ENCODE results near the gene GLCCI1.

Gene GLCCI1

DNA sequence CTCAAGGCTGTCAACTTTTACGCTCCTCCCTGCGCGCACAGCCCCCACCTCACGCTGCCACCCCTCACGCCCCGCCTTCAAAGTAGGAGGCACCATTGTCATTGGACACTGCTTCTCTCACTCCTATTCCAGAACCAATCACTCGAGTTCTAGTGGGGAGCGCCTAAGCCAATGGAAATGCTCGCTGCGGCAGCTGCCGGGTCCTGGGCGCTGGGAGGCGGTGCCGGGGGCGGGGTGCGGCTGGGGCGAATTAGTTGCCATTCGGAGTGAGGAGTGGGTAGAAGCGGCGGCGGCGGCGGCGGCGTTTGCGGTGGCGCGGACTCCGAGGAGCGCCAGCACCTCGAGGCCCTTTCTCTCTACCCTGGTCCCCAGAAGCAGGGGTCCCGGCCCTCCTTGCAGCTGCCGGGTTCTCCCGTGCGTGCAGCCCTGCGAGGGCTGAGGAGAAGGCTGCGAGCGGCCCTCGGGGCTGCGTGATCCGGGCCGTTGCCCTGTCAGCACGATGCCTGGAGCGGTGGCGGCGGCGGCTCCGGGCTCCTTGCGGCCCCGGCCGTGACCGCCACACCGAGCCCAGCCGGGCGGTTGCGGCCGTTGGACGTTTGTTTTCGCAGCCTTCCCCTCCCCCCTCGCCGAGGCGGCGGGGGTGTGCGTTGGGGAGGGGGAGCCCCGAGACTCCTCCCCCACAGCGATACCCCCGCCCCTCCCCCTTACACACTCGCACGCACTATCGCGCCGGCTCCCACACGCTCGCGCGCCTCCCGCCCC, at the start of gene GLCCI1:
TSS of gene GLCCI1 (plus strand) at position 253 of the 762 bp plus-strand sequence. CDS start 555 bp downstream, outside the sequence.
- DNase-seq (ENCODE audit: low spot score) = peak; percentile 99

- DNase-seq (ENCODE audit: low spot score) = no peak
Measured at GRCh38 chr7:7919449-7919945, 49.1 kb upstream of the GLCCI1 start.

DNA sequence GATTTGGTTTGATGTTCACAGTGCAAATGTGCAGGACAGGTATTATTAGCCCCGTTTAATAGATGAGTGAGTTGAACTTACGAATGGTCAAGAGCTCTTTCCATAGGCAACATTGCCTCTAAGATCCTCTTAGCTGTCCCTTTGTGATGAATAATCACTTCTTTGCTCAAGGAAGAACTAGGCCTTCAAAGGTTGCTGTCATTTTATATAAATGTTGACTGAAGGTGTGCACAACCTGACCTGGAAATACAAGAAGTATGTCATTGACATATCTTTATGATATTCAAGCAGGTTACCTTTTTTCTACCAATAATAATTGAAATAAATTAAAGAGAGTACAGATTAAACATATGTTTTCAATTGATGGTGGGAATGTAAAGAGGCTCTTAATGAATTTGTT, 48.5 kb upstream of the GLCCI1 start:
- no peak for DNase-seq (ENCODE audit: low spot score)

DNA sequence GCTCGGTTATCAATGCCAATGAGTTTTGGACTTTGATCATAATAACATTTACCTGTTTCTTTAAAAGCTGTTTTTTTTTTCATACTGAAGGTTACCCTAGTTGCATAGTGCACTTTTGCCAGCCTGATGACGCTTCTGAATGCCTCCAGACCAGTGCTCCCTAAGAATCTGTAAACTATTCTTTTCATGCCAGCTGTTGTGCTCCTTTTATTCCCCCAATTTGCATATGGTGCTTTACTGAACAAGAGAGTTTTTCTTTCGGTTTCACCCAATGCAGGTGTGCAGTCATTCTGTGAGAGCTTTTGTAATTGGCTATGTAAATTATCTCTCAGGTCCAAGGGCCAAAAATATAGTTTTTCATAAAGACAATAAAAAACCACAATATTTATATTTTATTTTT, 48.1 kb upstream of the GLCCI1 start:
- peak; percentile 16 for DNase-seq (ENCODE audit: low spot score)

- DNase-seq (ENCODE audit: low spot score) = peak; percentile 15
Measured at GRCh38 chr7:7921830-7922229, 46.8 kb upstream of the GLCCI1 start.

DNA sequence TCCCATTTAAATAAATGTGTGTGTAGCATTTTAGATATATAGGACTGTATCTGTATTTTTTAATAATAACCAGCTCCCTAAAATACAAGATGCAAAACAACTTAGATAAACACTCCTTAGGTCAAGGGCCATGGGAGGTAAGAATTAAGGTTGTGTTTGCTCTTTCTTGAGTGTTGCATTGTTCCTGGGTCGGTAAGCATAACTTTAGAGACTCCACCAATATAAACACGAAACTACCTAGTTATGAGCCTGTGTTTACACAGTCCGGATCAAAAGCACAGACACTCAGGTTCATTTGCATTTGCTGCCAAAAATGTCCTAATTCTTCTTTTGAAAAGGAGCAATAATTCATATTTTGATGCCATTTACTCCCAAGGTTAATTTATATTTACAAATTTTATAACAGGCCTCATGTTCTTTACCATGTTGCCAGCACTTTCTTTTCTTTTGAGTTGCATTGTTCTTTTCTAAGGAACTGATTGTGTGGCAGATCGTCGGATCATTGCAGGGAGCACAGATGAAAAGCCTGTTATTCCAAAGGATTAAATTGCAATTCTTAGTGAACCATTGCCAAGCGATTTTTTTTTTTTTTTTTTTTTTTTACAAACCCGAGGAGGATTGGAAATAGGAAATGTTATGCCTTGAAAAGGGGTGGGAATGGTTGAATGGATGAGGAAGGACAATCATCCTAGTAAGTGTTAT, 45.8 kb upstream of the GLCCI1 start:
- DNase-seq (ENCODE audit: low spot score) = no peak

DNA sequence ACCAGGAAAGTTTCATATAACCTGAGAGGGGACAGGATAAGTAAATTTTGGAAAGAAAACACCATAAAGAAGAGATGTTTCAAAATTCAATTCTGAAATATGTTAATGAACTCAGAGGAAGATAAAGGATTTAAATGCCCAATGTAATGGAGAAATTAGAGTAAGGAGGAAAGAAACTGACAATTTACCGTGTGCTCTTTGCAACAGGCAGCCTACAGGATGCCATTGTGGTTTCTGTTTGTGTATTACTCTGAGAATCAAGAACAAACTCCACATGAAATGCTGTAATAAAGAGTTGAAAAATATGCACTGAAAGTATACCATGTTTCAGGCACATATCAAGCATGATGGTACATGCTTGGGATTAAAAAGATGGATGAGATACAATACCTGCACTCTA, 44.8 kb upstream of the GLCCI1 start:
- no peak for DNase-seq (ENCODE audit: low spot score)

DNA sequence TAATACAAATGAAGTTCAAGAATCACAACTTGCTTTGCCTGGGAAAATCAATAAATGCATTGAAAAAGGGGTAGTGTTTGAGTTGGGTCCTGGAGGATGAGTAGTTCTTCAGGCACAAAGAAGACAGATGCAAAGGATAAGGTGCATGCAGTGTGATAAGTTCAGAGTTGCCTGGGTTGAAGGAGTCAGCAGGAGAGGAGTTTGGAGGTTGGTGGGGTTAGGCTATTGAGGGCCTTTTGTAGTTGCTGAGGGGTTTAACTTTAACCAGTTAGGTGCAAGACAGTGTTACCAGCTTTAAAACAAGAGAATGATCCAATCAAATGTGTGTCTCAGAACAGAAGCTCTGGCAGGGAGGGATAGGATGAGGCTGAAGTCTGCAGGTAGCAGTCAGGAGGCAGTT, 44.3 kb upstream of the GLCCI1 start:
- no peak for DNase-seq (ENCODE audit: low spot score)

- no peak for DNase-seq (ENCODE audit: low spot score)
Measured at GRCh38 chr7:7931626-7932025, 37.0 kb upstream of the GLCCI1 start.

DNA sequence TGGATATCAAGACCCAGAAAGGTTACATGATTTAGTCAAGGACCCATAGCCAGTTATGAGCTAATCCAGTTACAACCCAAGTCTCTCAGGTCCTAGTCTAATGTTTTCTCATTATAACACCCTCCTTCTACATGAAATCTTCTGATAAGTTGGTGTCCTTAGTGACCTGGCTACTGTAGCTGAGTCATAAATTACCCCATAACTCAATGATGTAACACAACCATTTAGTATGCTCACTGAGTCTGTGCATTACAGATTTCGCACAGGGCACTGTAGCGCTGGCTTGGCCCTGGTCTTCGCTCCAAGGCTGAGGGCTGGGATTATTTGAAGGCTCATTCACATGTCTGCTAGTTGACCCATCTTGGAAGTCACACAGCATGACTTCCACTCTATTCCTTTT, 36.0 kb upstream of the GLCCI1 start:
- DNase-seq (ENCODE audit: low spot score) = no peak

DNA sequence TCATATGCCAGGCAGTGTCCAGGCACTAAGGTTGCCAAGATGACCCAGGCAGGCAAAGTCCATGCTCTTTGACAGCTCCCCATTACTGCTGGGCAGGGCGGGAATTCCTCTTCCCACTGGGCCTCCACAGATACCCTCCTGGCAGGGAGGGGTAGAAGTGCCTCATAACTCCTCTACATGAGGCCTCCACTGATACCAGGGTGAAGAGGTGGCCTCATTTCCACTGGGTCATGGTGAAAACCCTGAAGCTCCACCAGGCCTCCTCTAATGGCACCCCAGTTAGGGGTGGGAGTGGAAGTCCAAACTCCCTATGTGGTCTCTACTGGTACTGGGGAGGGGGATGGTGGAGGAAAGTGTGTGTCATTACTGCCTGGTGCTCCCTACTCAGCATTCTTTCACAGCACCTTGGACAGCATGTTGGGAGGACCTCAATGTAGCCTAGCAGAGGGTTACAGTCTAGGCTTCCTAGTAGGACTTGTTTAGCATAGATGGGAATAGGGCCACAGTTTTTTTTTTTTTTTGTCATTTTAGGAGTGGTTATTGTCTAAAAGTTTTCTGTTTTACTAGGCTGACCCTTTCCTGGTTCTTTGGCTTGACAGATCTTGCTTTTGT, 34.6 kb upstream of the GLCCI1 start:
- no peak for DNase-seq (ENCODE audit: low spot score)

DNA sequence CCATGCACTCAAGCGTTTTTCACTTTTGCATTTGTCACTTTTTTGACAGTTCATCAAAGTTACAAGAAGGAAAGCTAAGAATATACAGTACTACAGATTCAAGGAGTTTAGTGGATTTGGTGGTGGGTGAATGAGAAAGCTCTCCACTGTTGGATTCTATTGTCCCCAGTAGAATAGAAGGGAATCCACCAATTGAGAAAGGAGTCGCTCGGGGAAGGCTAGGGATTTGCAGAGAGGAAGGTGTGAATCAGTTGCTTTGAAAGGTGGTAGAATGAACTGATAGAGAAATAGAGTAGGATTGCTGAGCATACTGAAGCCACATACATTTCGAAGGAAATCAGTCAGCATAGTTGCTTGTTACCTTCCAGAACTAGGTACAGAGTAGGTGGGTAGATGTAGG, 33.7 kb upstream of the GLCCI1 start:
- no peak for DNase-seq (ENCODE audit: low spot score)

DNA sequence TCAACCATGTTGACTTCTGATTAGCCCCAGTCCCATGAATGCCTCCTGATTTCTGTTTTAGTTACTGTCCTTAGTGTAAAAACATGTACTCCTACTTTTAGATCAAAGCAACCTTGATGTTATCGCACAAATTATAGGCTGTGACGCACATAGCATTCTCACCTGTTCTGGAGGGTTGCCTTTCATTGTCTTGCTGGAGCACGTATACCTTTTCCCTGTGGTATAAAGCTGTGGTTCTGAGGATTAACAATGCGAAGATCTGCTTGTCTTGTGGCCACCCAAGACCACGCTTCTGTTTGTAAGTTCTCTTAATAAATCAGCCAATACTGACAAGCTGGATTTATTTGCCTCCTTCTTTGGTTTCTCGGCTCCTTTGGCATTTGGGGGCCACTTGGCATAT, 30.1 kb upstream of the GLCCI1 start:
- DNase-seq (ENCODE audit: low spot score) = no peak

DNA sequence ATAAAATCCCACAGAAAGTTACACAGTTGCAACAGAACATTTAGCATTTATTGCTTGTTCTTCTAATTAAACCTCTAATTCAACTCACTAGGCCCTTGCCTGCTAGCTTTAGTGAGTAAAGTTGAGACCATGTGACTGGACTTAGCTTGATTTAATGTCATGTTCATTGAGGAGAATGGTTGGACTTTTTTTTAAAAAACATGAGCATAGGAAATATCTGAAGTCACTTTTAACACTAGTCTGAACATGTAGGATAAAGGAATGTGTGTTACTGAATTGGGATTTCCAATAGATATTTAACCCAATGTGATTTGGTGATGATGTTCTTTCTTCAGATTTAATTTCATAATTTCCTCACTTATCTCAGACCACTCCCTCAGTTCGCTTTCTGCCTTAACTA, 24.6 kb upstream of the GLCCI1 start:
- DNase-seq (ENCODE audit: low spot score) = no peak

DNA sequence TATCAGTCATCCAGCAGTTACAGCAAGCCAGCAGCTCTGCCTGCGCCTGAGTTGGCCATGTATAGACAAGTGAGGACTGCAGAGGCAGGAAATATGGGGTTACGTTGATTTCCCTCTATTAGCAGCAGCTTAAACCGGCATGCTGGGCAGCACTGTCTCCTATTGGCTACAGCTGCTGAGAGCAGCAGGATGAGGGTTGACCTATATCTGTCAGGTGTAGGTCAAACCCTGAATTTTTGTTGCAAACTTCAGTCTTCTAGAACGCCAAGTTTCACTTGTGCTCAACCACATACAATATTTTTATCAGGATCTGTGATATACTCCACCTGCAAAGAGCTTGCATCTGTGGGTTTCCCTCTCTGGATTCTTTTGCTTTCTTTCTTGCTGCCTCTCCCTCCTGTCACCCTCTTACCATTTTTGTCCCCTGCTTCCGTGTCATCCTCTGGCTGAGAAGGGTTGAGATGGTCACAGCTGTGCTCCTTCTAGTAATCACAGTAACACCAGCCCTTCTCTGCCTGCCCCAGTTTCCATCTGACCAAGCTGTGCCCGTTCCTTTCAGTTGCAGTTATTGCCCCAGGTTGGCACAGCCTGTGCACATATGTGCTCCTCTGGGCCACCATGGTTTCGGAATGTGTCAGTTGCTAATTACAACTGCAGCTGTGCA, 23.8 kb upstream of the GLCCI1 start:
- DNase-seq (ENCODE audit: low spot score) = peak; percentile 12

DNA sequence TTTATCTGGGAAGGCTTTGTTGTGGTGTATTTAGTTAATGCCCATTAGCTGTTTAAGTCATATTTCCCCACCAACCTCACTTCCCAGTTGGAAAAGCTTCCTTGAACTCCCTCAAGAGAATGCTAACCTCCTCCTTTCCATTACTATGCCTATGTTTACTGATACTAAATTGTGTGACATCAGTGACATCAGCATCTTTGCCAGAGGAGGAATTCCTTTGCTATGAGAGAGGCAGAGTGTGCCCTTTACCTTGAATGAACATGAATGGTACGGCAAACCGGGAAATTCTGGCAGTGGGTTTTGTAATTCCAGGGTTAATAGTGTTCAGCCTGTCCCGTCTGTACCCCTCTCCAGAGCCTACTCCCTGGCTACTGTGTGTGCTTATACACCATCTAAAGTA, 22.1 kb upstream of the GLCCI1 start:
- no peak for DNase-seq (ENCODE audit: low spot score)

- DNase-seq (ENCODE audit: low spot score) = no peak
Measured at GRCh38 chr7:7948232-7948631, 20.4 kb upstream of the GLCCI1 start.

- no peak for DNase-seq (ENCODE audit: low spot score)
Measured at GRCh38 chr7:7953806-7954205, 14.8 kb upstream of the GLCCI1 start.

DNA sequence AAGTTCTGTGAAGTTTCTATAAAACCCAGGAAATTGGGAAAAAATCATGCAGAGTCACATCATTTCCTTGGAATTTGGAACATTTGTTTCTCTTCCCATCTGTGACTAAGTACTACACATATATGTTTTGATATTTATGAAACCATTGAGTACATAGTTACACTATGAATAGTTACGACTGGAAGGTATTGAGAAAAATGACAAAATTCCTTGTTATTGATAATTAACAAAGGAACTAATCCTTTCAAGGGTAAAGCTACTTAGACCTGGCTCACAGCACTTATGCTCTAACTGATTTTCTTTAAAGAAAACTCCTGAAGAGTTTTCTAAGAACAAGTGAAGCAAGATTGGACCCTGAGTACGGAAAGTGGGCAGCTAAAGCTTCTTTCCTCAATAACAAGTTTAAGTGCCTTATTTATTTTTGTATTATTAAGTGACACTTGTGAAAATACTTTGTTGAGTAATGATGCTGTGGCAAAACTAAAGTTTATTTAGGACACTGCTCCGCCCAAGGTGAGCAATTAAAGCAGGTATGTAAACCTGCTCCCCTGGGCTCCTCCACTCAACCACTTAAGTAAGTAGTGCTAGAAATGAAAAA, 12.0 kb upstream of the GLCCI1 start:
- DNase-seq (ENCODE audit: low spot score) = no peak

- no peak for DNase-seq (ENCODE audit: low spot score)
Measured at GRCh38 chr7:7957513-7957912, 11.1 kb upstream of the GLCCI1 start.

DNA sequence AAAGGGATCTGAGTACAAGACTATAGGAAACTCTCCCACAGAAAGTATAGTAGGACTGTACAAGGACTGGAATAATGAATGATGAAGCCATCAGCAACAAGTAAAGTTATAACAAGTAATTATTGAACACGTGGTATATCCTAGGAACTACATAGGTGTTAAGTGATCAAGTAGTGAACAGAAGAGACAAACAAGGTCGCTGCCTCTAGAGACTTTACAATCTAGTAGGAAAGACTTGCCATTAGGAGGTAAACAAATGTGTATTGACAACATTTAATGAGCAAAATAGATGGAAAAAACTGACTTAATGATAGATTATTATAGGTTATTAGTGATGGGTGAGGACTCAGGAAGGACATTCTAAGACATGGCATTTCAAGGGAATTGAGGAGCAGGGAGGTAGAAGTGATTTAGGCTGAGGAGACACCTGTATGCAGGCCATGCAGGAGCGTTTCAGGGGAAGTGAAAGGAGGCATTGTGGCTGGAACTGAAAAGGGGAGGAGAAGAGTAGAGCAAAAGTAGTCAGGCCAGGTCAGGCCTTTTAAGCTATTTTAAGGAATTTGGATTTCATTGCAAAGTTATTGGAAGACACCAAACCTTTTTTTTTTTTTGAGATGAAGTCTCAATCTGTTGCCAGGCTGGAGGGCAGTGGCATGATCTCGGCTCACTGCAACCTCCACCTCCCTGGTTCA, 8.5 kb upstream of the GLCCI1 start:
- DNase-seq (ENCODE audit: low spot score) = no peak

DNA sequence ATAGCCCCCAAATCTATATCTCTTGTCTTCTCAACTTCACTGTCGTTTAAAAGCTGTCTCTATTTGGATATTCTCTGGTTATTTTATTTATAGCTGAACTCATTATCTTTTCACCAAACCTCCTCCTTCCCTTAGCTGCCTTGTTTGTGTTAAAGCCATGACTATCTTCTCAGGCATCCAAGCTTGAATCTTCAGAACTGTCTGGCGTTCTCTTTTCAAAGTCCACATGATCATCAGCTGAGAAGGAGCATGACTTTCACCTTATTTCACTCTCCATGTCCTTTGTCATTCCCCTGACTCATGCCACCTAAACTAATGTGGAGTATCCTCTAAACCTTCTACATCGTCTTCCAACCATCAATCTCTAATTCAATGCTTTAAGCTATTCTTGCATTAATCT, 5.7 kb upstream of the GLCCI1 start:
- no peak for DNase-seq (ENCODE audit: low spot score)
